IMR-90 (cell line): ENCODE results near the gene POLR1G. TPM values are rescaled to one million over a fixed set of nuclear protein-coding genes. Genes with fewer than 3 reads are reported as not detected.

Source experiments
- ATAC-seq: fragments of 200-7000 bp; cut with Tn5 transposase; 2 replicates; pipeline ENCODE4 v1.9.1; 2020; ENCODE audit warnings: low read depth, mild to moderate bottlenecking, moderate library complexity
- BruUV-seq: library from RNA; stranded (reverse); fragments of 400-500 nt; replicated peaks from 2 replicates; lab custom pipeline; 2021; lab: Mats Ljungman, UMichigan
- CTCF ChIA-PET: fragments of 300-600 bp; formaldehyde crosslinking; extraction: SDS; loops from one replicate; lab custom pipeline; 2021; ENCODE audit warnings: antibody characterized with exemption; lab: Yijun Ruan, JAX
- POLR2A ChIA-PET: fragments of 300-600 bp; sonication (Branson Sonifier 250); formaldehyde crosslinking; loops from one replicate; lab custom pipeline; 2022; ENCODE audit warnings: antibody characterized with exemption; ENCODE audit not compliant: unreplicated experiment; lab: Charles Lee
- DNase-seq: peaks from one replicate; pipeline ENCODE4 v3.0.0; 2013
- H2AFZ ChIP-seq: replicated peaks from 2 replicates; pipeline ENCODE3; 2013; ENCODE audit warnings: low read length, mild to moderate bottlenecking; ENCODE audit not compliant: poor library complexity
- H2AK5ac ChIP-seq: 2 replicates; pipeline ENCODE4 v1.6.1; 2013; ENCODE audit warnings: low read depth, low read length, inconsistent platforms
- H2AK9ac ChIP-seq: replicated peaks from 2 replicates; pipeline ENCODE3; 2013; ENCODE audit warnings: mild to moderate bottlenecking, low read depth, low read length, moderate library complexity; ENCODE audit not compliant: poor library complexity
- H2BK120ac ChIP-seq: 2 replicates; pipeline ENCODE4 v1.6.1; 2013; ENCODE audit warnings: low read depth, low read length, inconsistent platforms
- H2BK15ac ChIP-seq: 3 replicates; pipeline ENCODE4 v1.6.1; 2013; ENCODE audit warnings: low read depth, low read length, inconsistent platforms
- H2BK20ac ChIP-seq: 2 replicates; pipeline ENCODE4 v1.6.1; 2013; ENCODE audit warnings: low read depth, mild to moderate bottlenecking, inconsistent platforms, low read length, moderate library complexity
- H2BK5ac ChIP-seq: 2 replicates; pipeline ENCODE4 v1.6.1; 2013; ENCODE audit warnings: mild to moderate bottlenecking, low read depth, low read length, inconsistent platforms; ENCODE audit not compliant: poor library complexity, severe bottlenecking
- H3K14ac ChIP-seq: replicated peaks from 2 replicates; pipeline ENCODE4 v1.6.1; 2013; ENCODE audit warnings: low read depth, low read length, inconsistent platforms
- H3K18ac ChIP-seq: 2 replicates; pipeline ENCODE4 v1.6.1; 2013; ENCODE audit warnings: low read depth, low read length, control low read depth
- H3K23ac ChIP-seq: 2 replicates; pipeline ENCODE4 v1.6.1; 2013; ENCODE audit warnings: low read depth, low read length, inconsistent platforms
- H3K27ac ChIP-seq: 2 replicates; pipeline ENCODE4 v1.5.1; 2013; ENCODE audit warnings: mild to moderate bottlenecking, control low read depth, low read length; ENCODE audit not compliant: insufficient read depth
- H3K27me3 ChIP-seq: 2 replicates; pipeline ENCODE4 v1.6.1; 2013; ENCODE audit warnings: low read length; ENCODE audit not compliant: control insufficient read depth, insufficient read depth
- H3K36me3 ChIP-seq: 2 replicates; pipeline ENCODE4 v1.6.1; 2013; ENCODE audit warnings: low read length, mixed read lengths; ENCODE audit not compliant: control insufficient read depth, insufficient read depth
- H3K4ac ChIP-seq: 2 replicates; pipeline ENCODE4 v1.6.1; 2013; ENCODE audit warnings: low read depth, low read length, inconsistent platforms
- H3K4me1 ChIP-seq: 2 replicates; pipeline ENCODE4 v1.6.1; 2013; ENCODE audit warnings: low read length, mixed read lengths; ENCODE audit not compliant: control insufficient read depth, insufficient read depth
- H3K4me2 ChIP-seq: 2 replicates; pipeline ENCODE4 v1.6.1; 2013; ENCODE audit warnings: low read depth, mild to moderate bottlenecking, control low read depth, low read length, moderate library complexity
- H3K4me3 ChIP-seq: 2 replicates; pipeline ENCODE4 v1.5.1; 2013; ENCODE audit warnings: low read depth, mild to moderate bottlenecking, control low read depth, low read length, moderate library complexity; ENCODE audit not compliant: insufficient read depth
- H3K56ac ChIP-seq: 2 replicates; pipeline ENCODE4 v1.6.1; 2013; ENCODE audit warnings: low read length, inconsistent platforms; ENCODE audit not compliant: insufficient read depth; ENCODE audit errors: extremely low read depth
- H3K79me1 ChIP-seq, 2 experiments: 2 replicates each; pipeline ENCODE4 v1.6.1; 2013; ENCODE audit warnings: low read length in 2 of 2, inconsistent platforms in 1 of 2, low read depth in 1 of 2
- H3K9ac ChIP-seq: 2 replicates; pipeline ENCODE4 v1.6.1; 2013; ENCODE audit warnings: low read depth, low read length, control low read depth
- H3K9me1 ChIP-seq: 2 replicates; pipeline ENCODE4 v1.6.1; 2013; ENCODE audit warnings: low read length, inconsistent platforms; ENCODE audit not compliant: insufficient read depth
- H3K9me3 ChIP-seq: 2 replicates; pipeline ENCODE4 v1.6.1; 2013; ENCODE audit warnings: low read length; ENCODE audit not compliant: control insufficient read depth, insufficient read depth
- H4K20me1 ChIP-seq: 2 replicates; pipeline ENCODE4 v1.6.1; 2013; ENCODE audit warnings: low read length, inconsistent platforms; ENCODE audit not compliant: insufficient read depth
- H4K5ac ChIP-seq: 2 replicates; pipeline ENCODE4 v1.6.1; 2013; ENCODE audit warnings: mild to moderate bottlenecking, low read depth, low read length, control low read depth
- H4K8ac ChIP-seq, 2 experiments: 2 replicates each; pipeline ENCODE4 v1.6.1; 2013; ENCODE audit warnings: low read depth in 2 of 2, low read length in 2 of 2, control low read depth in 1 of 2, inconsistent platforms in 1 of 2
- H4K91ac ChIP-seq: 2 replicates; pipeline ENCODE4 v1.6.1; 2013; ENCODE audit warnings: low read depth, low read length, inconsistent platforms; ENCODE audit not compliant: insufficient read depth
- BHLHE40 ChIP-seq: fragments of 150-350 bp; IDR thresholded peaks from 2 replicates; pipeline ENCODE4 v1.6.1; 2016; ENCODE audit warnings: mild to moderate bottlenecking, low read depth, low read length
- CEBPB ChIP-seq: IDR thresholded peaks from 2 replicates; pipeline ENCODE4 v1.6.1; 2012; ENCODE audit warnings: low read depth, low read length, improper control_type of control experiment
- CHD1 ChIP-seq: IDR thresholded peaks from 2 replicates; pipeline ENCODE4 v1.6.1; 2012; ENCODE audit warnings: low read depth, low read length, improper control_type of control experiment
- CTCF ChIP-seq: conservative IDR thresholded peaks from 2 replicates; pipeline ENCODE4 v1.5.1; 2012; ENCODE audit warnings: mild to moderate bottlenecking, low read depth, low read length, improper control_type of control experiment
- ELK1 ChIP-seq: fragments of 150-350 bp; IDR thresholded peaks from 2 replicates; pipeline ENCODE4 v1.6.1; 2016; ENCODE audit warnings: low read depth, mild to moderate bottlenecking, low read length, moderate library complexity, borderline replicate concordance
- FOS ChIP-seq: fragments of 150-350 bp; IDR thresholded peaks from 2 replicates; pipeline ENCODE4 v1.6.1; 2016; ENCODE audit warnings: low read depth, low read length
- MAFK ChIP-seq: IDR thresholded peaks from 2 replicates; pipeline ENCODE4 v1.6.1; 2012; ENCODE audit warnings: low read depth, low read length, improper control_type of control experiment
- MAZ ChIP-seq: IDR thresholded peaks from 2 replicates; pipeline ENCODE4 v1.6.1; 2012; ENCODE audit warnings: low read depth, mild to moderate bottlenecking, low read length, improper control_type of control experiment, moderate library complexity, borderline replicate concordance
- MXI1 ChIP-seq: IDR thresholded peaks from 2 replicates; pipeline ENCODE4 v1.6.1; 2012; ENCODE audit warnings: low read depth, mild to moderate bottlenecking, low read length, moderate library complexity, borderline replicate concordance
- NFE2L2 ChIP-seq: fragments of 150-350 bp; IDR thresholded peaks from 2 replicates; pipeline ENCODE4 v1.6.1; 2016; ENCODE audit warnings: low read depth, mild to moderate bottlenecking, low read length
- POLR2A ChIP-seq: IDR thresholded peaks from 2 replicates; pipeline ENCODE4 v1.6.1; 2012; ENCODE audit warnings: mild to moderate bottlenecking, low read depth, low read length
- RAD21 ChIP-seq: IDR thresholded peaks from 2 replicates; pipeline ENCODE4 v1.6.1; 2012; ENCODE audit warnings: low read length, improper control_type of control experiment
- RCOR1 ChIP-seq: IDR thresholded peaks from 2 replicates; pipeline ENCODE4 v1.6.1; 2012; ENCODE audit warnings: mild to moderate bottlenecking, low read length, improper control_type of control experiment; ENCODE audit not compliant: insufficient replicate concordance
- RFX5 ChIP-seq: IDR thresholded peaks from 2 replicates; pipeline ENCODE4 v1.8.0; 2012; ENCODE audit warnings: low read depth, mild to moderate bottlenecking, low read length, moderate library complexity
- SMC3 ChIP-seq: fragments of 150-350 bp; IDR thresholded peaks from 2 replicates; pipeline ENCODE4 v1.6.1; 2016; ENCODE audit warnings: low read depth, mild to moderate bottlenecking, antibody characterized with exemption, low read length, moderate library complexity
- USF2 ChIP-seq: fragments of 150-350 bp; IDR thresholded peaks from 2 replicates; pipeline ENCODE4 v1.6.1; 2017; ENCODE audit warnings: mild to moderate bottlenecking, antibody characterized with exemption, low read length, low read depth
- WGBS, 2 experiments: methylation state at CpG; one replicate each; pipeline versions ENCODE4 v1.1.5 to v1.1.7; 2013; ENCODE audit warnings: missing lambda C conversion rate in 2 of 2; ENCODE audit not compliant: insufficient read length in 1 of 2; ENCODE audit errors: extremely low coverage in 2 of 2; 5-methylcytosine and 5-hydroxymethylcytosine counted together
- dilution Hi-C: fragments of 300-500 bp; cut with HindIII; formaldehyde crosslinking; loops from one replicate; pipeline ENCODE4 v1.14.3; 2018; ENCODE audit warnings: low sequenced_read_pairs; ENCODE audit not compliant: unreplicated experiment
- in situ Hi-C: fragments of 300-500 bp; cut with MboI; formaldehyde crosslinking; loops from 3 replicates; pipeline ENCODE4 v1.14.3; 2019; ENCODE audit warnings: low sequenced_read_pairs, inconsistent platforms, mixed read lengths
- intact Hi-C: fragments of 100-400 bp; cut with micrococcal nuclease; formaldehyde crosslinking; loops from 2 replicates; pipeline ENCODE4 v1.10.0; 2022
- polyA plus RNA-seq, 3 experiments: library from polyadenylated mRNA; depleted of rRNA; stranded (reverse); fragments of >200 nt; gene quantifications; 2 replicates each; pipeline ENCODE4 v1.2.3, GENCODE V29; 2012; ENCODE audit warnings: low replicate concordance in 1 of 3
- total RNA-seq: library from RNA; depleted of rRNA; stranded (reverse); fragments of >200 nt; gene quantifications from 2 replicates; pipeline ENCODE4 v1.2.3, GENCODE V29; 2012

Gene POLR1G
- total and polyA plus RNA-seq, 2 of the 4 experiments (the other 2 are of a cell fraction): 8.0 to 12.5 TPM

GRCh38 chr19:45403272-45403671 lies 3.2 kb upstream of the POLR1G start:
- peak overlapping the region; percentile 54; the same call in 1 of the 2 replicates for H3K4ac ChIP-seq
- H3K79me1 ChIP-seq: peaks cover 10 to 64% of the 10 kb centered on the region in 2 experiments; a peak in 3 of 4 replicates
- no peak overlapping the region for H3K18ac ChIP-seq
- dilution Hi-C loops (no loop called here), intact Hi-C loops (no loop called here), in situ Hi-C loops (no loop called here)
- peaks cover 6% of the 10 kb centered on the region; the same call in 1 of the 2 replicates for H3K9me1 ChIP-seq
- H2BK120ac ChIP-seq: peak overlapping the region; percentile 93; the same call in 1 of the 2 replicates
- no peak for ATAC-seq
- H3K23ac ChIP-seq: peak overlapping the region; percentile 76; the same call in 1 of the 2 replicates
- no peak overlapping the region for H3K56ac ChIP-seq
- H3K14ac ChIP-seq: peak overlapping the region; percentile 42; the same call in 1 of the 2 replicates
- H4K8ac ChIP-seq: peak overlapping the region in 1 of 2 experiments; percentile 59; a peak in 1 of 4 replicates
- no peaks in the 10 kb centered on the region for H3K27me3 ChIP-seq
- peak overlapping the region; percentile 36; the same call in 1 of the 3 replicates for H2BK15ac ChIP-seq
- H2BK20ac ChIP-seq: peak overlapping the region; percentile 51; the same call in 1 of the 2 replicates
- H2AK5ac ChIP-seq: peak overlapping the region; percentile 83
- no peak overlapping the region for H2BK5ac ChIP-seq
- no peak for DNase-seq
- H4K5ac ChIP-seq: no peak overlapping the region
- H4K20me1 ChIP-seq: no peaks in the 10 kb centered on the region; the same call in 1 of the 2 replicates
- H3K27ac ChIP-seq: no peak overlapping the region
- WGBS, 2 experiments: 83% methylated on average over 1 of the region's 4 CpGs; no CpG with 5 or more reads in 1 of the 2 experiments
- TF ChIP-seq CHD1: no peak
- TF ChIP-seq USF2: no peak
- TF ChIP-seq MAZ: no peak
- no peak for TF ChIP-seq MXI1
- TF ChIP-seq CTCF: no peak
- TF ChIP-seq RFX5: no peak
- no peak for TF ChIP-seq POLR2A
- TF ChIP-seq RCOR1: no peak
- TF ChIP-seq CEBPB: no peak
- no peak for TF ChIP-seq SMC3
- no peak for TF ChIP-seq NFE2L2
- TF ChIP-seq RAD21: no peak
- no peak for TF ChIP-seq ELK1
- no peak for TF ChIP-seq BHLHE40
- TF ChIP-seq MAFK: no peak
- no peak for TF ChIP-seq FOS
- no peak overlapping the region for H3K4me2 ChIP-seq
- POLR2A ChIA-PET: no interaction called here
- H3K4me1 ChIP-seq: peaks cover 5% of the 10 kb centered on the region
- no peak overlapping the region for H2AFZ ChIP-seq
- no peak overlapping the region for H2AK9ac ChIP-seq
- H3K4me3 ChIP-seq: no peak overlapping the region
- no peaks in the 10 kb centered on the region for H3K9me3 ChIP-seq
- H3K36me3 ChIP-seq: no peaks in the 10 kb centered on the region
- no TSS peak for BruUV-seq
- H4K91ac ChIP-seq: no peak overlapping the region
- CTCF ChIA-PET: no interaction called here
- no peak overlapping the region for H3K9ac ChIP-seq
